Smooth muscle cell (in vitro differentiated cells): ENCODE measurements around the gene OR2A25. TPM values are rescaled to one million over a fixed set of nuclear protein-coding genes. Genes with fewer than 3 reads are reported as not detected.
A peak's percentile ranks its signal among the peaks of the same experiment; 100 is the strongest.

ENCODE experiments used
- DNase-seq: peaks from one replicate; lab custom pipeline; 2025; ENCODE audit not compliant: unreplicated experiment; lab: John Stamatoyannopoulos, UW
- H2AFZ ChIP-seq: fragments of 200-600 bp; sonication (generic); 2 replicates; pipeline ENCODE4 v1.6.0; 2016; ENCODE audit warnings: antibody characterized with exemption, low read depth, mild to moderate bottlenecking
- H3F3A ChIP-seq: fragments of 200-600 bp; sonication (generic); 2 replicates; pipeline ENCODE4 v1.6.0; 2017; ENCODE audit warnings: antibody characterized with exemption, low read depth
- H3K27ac ChIP-seq: fragments of 200-600 bp; sonication (generic); 2 replicates; pipeline ENCODE4 v1.5.1; 2016; ENCODE audit warnings: low read depth, mild to moderate bottlenecking
- H3K27me3 ChIP-seq: fragments of 200-600 bp; sonication (generic); 2 replicates; pipeline ENCODE4 v1.6.1; 2016; ENCODE audit warnings: low read depth, mild to moderate bottlenecking
- H3K36me3 ChIP-seq: fragments of 200-600 bp; sonication (generic); 2 replicates; pipeline ENCODE4 v1.5.1; 2016; ENCODE audit warnings: low read depth
- H3K4me1 ChIP-seq: fragments of 200-600 bp; sonication (generic); 2 replicates; pipeline ENCODE4 v1.5.1; 2016; ENCODE audit warnings: low read depth
- H3K4me2 ChIP-seq: fragments of 200-600 bp; sonication (generic); 2 replicates; pipeline ENCODE4 v1.6.0; 2016; ENCODE audit warnings: mild to moderate bottlenecking
- H3K4me3 ChIP-seq: fragments of 200-600 bp; sonication (generic); 2 replicates; pipeline ENCODE4 v1.5.1; 2016; ENCODE audit warnings: mild to moderate bottlenecking
- H3K79me2 ChIP-seq: fragments of 200-600 bp; sonication (generic); 2 replicates; pipeline ENCODE4 v1.6.0; 2016; ENCODE audit warnings: low read depth, mild to moderate bottlenecking
- H3K9ac ChIP-seq: fragments of 200-600 bp; sonication (generic); 2 replicates; pipeline ENCODE4 v1.6.0; 2016; ENCODE audit warnings: low read depth
- H3K9me3 ChIP-seq: fragments of 200-600 bp; sonication (generic); replicated peaks from 2 replicates; pipeline ENCODE4 v1.5.1; 2016; ENCODE audit warnings: low read depth
- H4K20me1 ChIP-seq: fragments of 200-600 bp; sonication (generic); 2 replicates; pipeline ENCODE4 v1.6.0; 2016; ENCODE audit warnings: low read depth
- WGBS: methylation state at CpG from one replicate; pipeline ENCODE4 v1.1.7; 2016; ENCODE audit warnings: low lambda C conversion rate; 5-methylcytosine and 5-hydroxymethylcytosine counted together
- polyA plus RNA-seq: library from polyadenylated mRNA; unstranded; fragments of >200 nt; fragmentation: Nextera tagmentation; extraction: Ambion mirVana; gene quantifications from 2 replicates; pipeline ENCODE4 v1.2.1, GENCODE V29; 2016
- total RNA-seq: library from RNA; depleted of rRNA; stranded (reverse); fragments of >200 nt; gene quantifications from 2 replicates; pipeline ENCODE4 v1.2.3, GENCODE V29; 2014
- TF ChIP-seq, protein P1 (sequence below): fragments of 200-600 bp; sonication (generic); IDR thresholded peaks from 2 replicates; pipeline ENCODE4 v1.5.1; 2017; ENCODE audit warnings: borderline replicate concordance, mild to moderate bottlenecking, antibody characterized with exemption; ENCODE audit not compliant: insufficient read depth, poor library complexity, severe bottlenecking

The OR2A25 gene
- total and polyA plus RNA-seq, 2 experiments from 2014 or later = not detected

DNA sequence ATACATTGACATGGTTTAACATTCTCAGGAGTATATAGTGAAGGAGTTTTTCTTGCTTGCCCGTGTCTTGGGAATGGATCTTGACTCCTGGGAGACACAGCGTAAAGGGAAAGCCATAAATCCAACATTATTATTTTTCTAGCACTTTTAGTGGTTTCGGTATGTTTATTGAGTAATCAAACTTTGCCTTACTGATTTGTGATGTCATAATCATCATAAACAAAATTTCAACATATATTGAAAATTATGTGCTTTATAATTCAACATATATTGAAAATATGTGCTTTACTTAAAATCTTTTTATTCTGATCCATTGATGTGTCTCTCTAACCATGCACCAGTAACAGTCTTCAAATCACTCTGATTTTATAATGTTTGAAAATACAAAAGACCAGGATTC is 41.1 kb upstream of the OR2A25 start:
- no peaks in the 10 kb centered on the region for H4K20me1 ChIP-seq
- H3K4me3 ChIP-seq = no peak overlapping the region
- H3K4me1 ChIP-seq = no peaks in the 10 kb centered on the region
- H3K27ac ChIP-seq = no peak overlapping the region
- H3K36me3 ChIP-seq = no peaks in the 10 kb centered on the region
- 96% methylated on average over 3 of the region's 3 CpGs for WGBS
- DNase-seq = no peak
- peaks cover 3% of the 10 kb centered on the region for H3F3A ChIP-seq
- no peak overlapping the region for H3K9ac ChIP-seq
- H2AFZ ChIP-seq = no peak overlapping the region
- H3K9me3 ChIP-seq = no peaks in the 10 kb centered on the region
- H3K27me3 ChIP-seq = no peaks in the 10 kb centered on the region
- H3K4me2 ChIP-seq = no peak overlapping the region
- TF ChIP-seq, protein P1, sequence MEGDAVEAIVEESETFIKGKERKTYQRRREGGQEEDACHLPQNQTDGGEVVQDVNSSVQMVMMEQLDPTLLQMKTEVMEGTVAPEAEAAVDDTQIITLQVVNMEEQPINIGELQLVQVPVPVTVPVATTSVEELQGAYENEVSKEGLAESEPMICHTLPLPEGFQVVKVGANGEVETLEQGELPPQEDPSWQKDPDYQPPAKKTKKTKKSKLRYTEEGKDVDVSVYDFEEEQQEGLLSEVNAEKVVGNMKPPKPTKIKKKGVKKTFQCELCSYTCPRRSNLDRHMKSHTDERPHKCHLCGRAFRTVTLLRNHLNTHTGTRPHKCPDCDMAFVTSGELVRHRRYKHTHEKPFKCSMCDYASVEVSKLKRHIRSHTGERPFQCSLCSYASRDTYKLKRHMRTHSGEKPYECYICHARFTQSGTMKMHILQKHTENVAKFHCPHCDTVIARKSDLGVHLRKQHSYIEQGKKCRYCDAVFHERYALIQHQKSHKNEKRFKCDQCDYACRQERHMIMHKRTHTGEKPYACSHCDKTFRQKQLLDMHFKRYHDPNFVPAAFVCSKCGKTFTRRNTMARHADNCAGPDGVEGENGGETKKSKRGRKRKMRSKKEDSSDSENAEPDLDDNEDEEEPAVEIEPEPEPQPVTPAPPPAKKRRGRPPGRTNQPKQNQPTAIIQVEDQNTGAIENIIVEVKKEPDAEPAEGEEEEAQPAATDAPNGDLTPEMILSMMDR = no peak
- no peaks in the 10 kb centered on the region for H3K79me2 ChIP-seq

DNA sequence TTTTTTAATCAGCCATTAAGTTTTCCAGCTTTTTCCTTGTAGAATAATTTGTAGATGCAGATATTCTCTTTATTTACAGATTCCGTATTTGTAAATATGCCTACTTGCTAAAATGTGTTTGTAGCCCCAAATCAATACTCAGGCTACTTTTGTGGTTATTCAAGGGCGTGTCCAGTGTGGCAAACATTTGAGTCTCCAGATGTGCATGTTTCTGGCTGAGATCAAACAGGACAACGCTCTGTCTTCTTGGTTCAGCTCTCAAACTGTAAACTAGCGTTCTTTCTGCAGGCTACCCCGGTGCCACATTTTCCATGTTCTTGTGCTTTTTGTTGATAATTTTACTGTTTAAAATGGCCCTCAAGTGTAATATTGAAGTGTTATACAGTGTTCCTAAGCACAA is 37.1 kb upstream of the OR2A25 start:
- H3K4me2 ChIP-seq = peak overlapping the region; percentile 8
- no peak overlapping the region for H3K4me3 ChIP-seq
- no peaks in the 10 kb centered on the region for H3K4me1 ChIP-seq
- no peaks in the 10 kb centered on the region for H3K36me3 ChIP-seq
- TF ChIP-seq, protein P1 = no peak
- no peak for DNase-seq
- H3K9me3 ChIP-seq = no peaks in the 10 kb centered on the region
- WGBS = 74% methylated on average over 5 of the region's 5 CpGs
- H3F3A ChIP-seq = peaks cover 3% of the 10 kb centered on the region
- no peak overlapping the region for H3K27ac ChIP-seq
- peak overlapping the region; percentile 25 for H2AFZ ChIP-seq
- no peaks in the 10 kb centered on the region for H3K27me3 ChIP-seq
- no peaks in the 10 kb centered on the region for H3K79me2 ChIP-seq
- no peak overlapping the region for H3K9ac ChIP-seq
- H4K20me1 ChIP-seq = no peaks in the 10 kb centered on the region

DNA sequence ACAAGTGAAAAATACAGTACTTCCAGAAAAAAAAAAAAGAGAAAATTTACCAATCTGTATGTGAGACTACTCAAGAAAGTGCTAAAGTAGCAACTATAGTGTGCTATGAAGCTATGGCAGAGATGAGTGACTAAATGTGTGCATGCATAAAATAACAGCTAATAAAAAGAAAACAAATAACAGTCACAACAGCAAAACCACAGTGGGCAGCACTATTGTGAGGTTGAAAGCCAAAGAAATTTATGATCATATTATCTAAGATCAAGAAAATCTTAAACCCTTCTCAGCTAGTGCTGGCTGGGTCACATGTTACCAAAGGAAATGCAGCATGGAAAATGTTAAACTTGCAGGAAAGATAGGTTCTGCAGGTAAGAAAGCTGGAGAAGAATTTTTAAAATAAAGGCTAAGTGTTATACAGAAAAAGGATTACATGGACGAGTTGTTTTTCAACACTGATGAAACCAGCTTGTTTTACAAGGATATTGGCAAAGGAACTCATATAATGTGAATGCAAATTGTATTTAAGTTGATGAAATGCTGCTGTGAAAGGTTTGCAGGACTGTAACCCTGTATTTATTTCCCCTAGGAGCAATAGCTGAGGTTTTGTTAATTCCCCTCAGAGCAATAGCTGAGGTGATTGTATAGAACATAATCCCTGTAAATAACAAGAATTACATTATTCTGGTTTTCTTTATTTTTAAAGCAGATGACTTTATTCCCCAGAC is 36.5 kb upstream of the OR2A25 start:
- Histone ChIP-seq H3K4me1 (no peaks in the 10 kb centered on the region), H4K20me1 (no peaks in the 10 kb centered on the region), H3K9ac (no peak overlapping the region), H3K36me3 (no peaks in the 10 kb centered on the region), H3F3A (peaks cover 3% of the 10 kb centered on the region), H3K79me2 (no peaks in the 10 kb centered on the region), H3K4me3 (no peak overlapping the region), H3K9me3 (no peaks in the 10 kb centered on the region), H3K27ac (no peak overlapping the region), H3K4me2 (peak overlapping the region; percentile 8), H3K27me3 (no peaks in the 10 kb centered on the region), H2AFZ (peak overlapping the region; percentile 25)
- no peak for DNase-seq
- 50% methylated on average over 1 of the region's 1 CpG for WGBS
- TF ChIP-seq, protein P1 = no peak

DNA sequence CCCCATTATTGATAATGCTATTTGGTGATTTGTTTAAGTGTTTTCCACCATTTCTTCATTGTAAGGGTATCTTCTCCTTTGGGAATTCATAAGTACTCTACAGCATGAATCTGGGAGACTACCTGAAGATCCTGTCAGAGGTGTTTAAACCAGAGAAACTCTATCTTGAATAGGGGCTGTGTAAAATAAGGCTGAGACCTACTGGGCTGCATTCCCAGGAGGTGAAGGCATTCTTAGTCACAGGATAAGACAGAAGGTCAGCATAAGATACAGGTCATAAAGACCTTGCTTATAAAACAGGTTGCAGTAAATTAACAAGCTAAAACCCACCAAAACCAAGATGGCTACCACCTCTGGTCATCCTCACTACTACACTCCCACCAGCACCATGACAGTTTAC is 34.2 kb upstream of the OR2A25 start:
- Histone ChIP-seq H4K20me1 (no peaks in the 10 kb centered on the region), H3K4me2 (no peak overlapping the region), H3K27me3 (no peaks in the 10 kb centered on the region), H3K4me1 (no peaks in the 10 kb centered on the region), H2AFZ (no peak overlapping the region), H3F3A (peaks cover 3% of the 10 kb centered on the region), H3K9ac (no peak overlapping the region), H3K9me3 (no peaks in the 10 kb centered on the region), H3K79me2 (no peaks in the 10 kb centered on the region), H3K36me3 (no peaks in the 10 kb centered on the region), H3K27ac (no peak overlapping the region), H3K4me3 (no peak overlapping the region)
- TF ChIP-seq, protein P1 = no peak
- DNase-seq = no peak
